CD14-positive monocyte (primary cell): Measurements from ENCODE around the gene SULT1A3. TPM values are rescaled to one million over a fixed set of nuclear protein-coding genes. Genes with fewer than 3 reads are reported as not detected.
"Not testable (repeated sequence)": the region's sequence is repeated elsewhere in the genome, so short reads cannot be mapped to it uniquely, and the experiment has no call there.

Experiments used
- DNase-seq, 3 donors: peaks; one replicate each; pipeline ENCODE4 v3.0.0-alpha.2; 2011 to 2022
- H2AFZ ChIP-seq: 2 replicates; pipeline ENCODE4 v1.6.0; 2012; ENCODE audit warnings: mild to moderate bottlenecking, low read depth, low read length, inconsistent platforms; ENCODE audit not compliant: insufficient read depth, poor library complexity, severe bottlenecking
- H3K27ac ChIP-seq, 2 donors: 1 replicate in 1 of 2; 2 replicates in 1 of 2; pipeline ENCODE4 v1.5.1; 2012 to 2013; ENCODE audit warnings: low read length in 2 of 2, control low read depth in 1 of 2, inconsistent platforms in 1 of 2, low read depth in 1 of 2, mild to moderate bottlenecking in 1 of 2
- H3K27me3 ChIP-seq, 2 donors: one replicate each; pipeline versions ENCODE4 v1.6.0 to v1.6.1; 2011 to 2013; ENCODE audit warnings: low read length in 2 of 2; ENCODE audit not compliant: control insufficient read depth in 2 of 2, insufficient read depth in 2 of 2
- H3K36me3 ChIP-seq, 2 donors: replicated peaks in 1 of 2; 1 replicate in 1 of 2; 2 replicates in 1 of 2; pipeline versions ENCODE4 v1.5.1 to v1.6.1; 2012 to 2013; ENCODE audit warnings: low read length in 2 of 2, control low read depth in 1 of 2, inconsistent platforms in 1 of 2, mild to moderate bottlenecking in 1 of 2; ENCODE audit not compliant: insufficient read depth in 2 of 2, control insufficient read depth in 1 of 2
- H3K4me1 ChIP-seq, 2 donors: 1 replicate in 1 of 2; 2 replicates in 1 of 2; pipeline versions ENCODE4 v1.5.1 to v1.6.1; 2012 to 2013; ENCODE audit warnings: low read length in 2 of 2, control low read depth in 1 of 2, inconsistent platforms in 1 of 2, mild to moderate bottlenecking in 1 of 2, moderate library complexity in 1 of 2; ENCODE audit not compliant: insufficient read depth in 2 of 2, control insufficient read depth in 1 of 2
- H3K4me2 ChIP-seq: replicated peaks from 2 replicates; pipeline ENCODE3; 2012; ENCODE audit warnings: low read length, moderate library complexity, mild to moderate bottlenecking; ENCODE audit not compliant: poor library complexity, severe bottlenecking; ENCODE audit errors: extremely low read depth
- H3K4me3 ChIP-seq, 3 experiments: fragments of 200-600 bp in 1 of 3; sonication (generic) in 1 of 3; replicated peaks in 1 of 3; 1 replicate in 2 of 3; 2 replicates in 1 of 3; pipeline ENCODE4 v1.5.1; 2011 to 2013; ENCODE audit warnings: low read length in 3 of 3, mild to moderate bottlenecking in 3 of 3, control low read depth in 2 of 3, low read depth in 2 of 3, inconsistent platforms in 1 of 3, moderate library complexity in 1 of 3
- H3K79me2 ChIP-seq: 2 replicates; pipeline ENCODE4 v1.6.0; 2012; ENCODE audit warnings: mild to moderate bottlenecking, control low read depth, inconsistent platforms, low read length, moderate library complexity; ENCODE audit not compliant: insufficient read depth
- H3K9ac ChIP-seq: 2 replicates; pipeline ENCODE4 v1.6.0; 2017; ENCODE audit warnings: low read length, mild to moderate bottlenecking; ENCODE audit not compliant: insufficient read depth, poor library complexity, severe bottlenecking
- H3K9me3 ChIP-seq, 2 donors: replicated peaks in 1 of 2; 1 replicate in 1 of 2; 2 replicates in 1 of 2; pipeline versions ENCODE4 v1.5.1 to v1.6.1; 2012 to 2013; ENCODE audit warnings: low read length in 2 of 2, control low read depth in 1 of 2; ENCODE audit not compliant: control insufficient read depth in 1 of 2, insufficient read depth in 1 of 2
- H4K20me1 ChIP-seq: 2 replicates; pipeline ENCODE4 v1.6.0; 2012; ENCODE audit warnings: mild to moderate bottlenecking, low read length, control low read depth, moderate library complexity; ENCODE audit not compliant: insufficient read depth
- H3K27ac Mint-ChIP-seq, 7 donors: one replicate each; pipeline ENCODE4 v1.8.0; 2020; ENCODE audit warnings: mild to moderate bottlenecking in 7 of 7, mixed read lengths in 7 of 7, moderate library complexity in 6 of 7, inconsistent platforms in 2 of 7
- H3K27me3 Mint-ChIP-seq, 3 donors: one replicate each; pipeline ENCODE4 v1.8.0; 2021 to 2022; ENCODE audit warnings: low read depth in 3 of 3, mild to moderate bottlenecking in 3 of 3, mixed read lengths in 3 of 3, moderate library complexity in 3 of 3, inconsistent platforms in 1 of 3
- H3K36me3 Mint-ChIP-seq, 2 donors: one replicate each; pipeline ENCODE4 v1.8.0; 2020; ENCODE audit warnings: mixed read lengths in 2 of 2, inconsistent platforms in 1 of 2, mild to moderate bottlenecking in 1 of 2
- H3K4me1 Mint-ChIP-seq: one replicate; pipeline ENCODE4 v1.8.0; 2020; ENCODE audit warnings: mild to moderate bottlenecking, mixed read lengths
- H3K4me3 Mint-ChIP-seq, 2 donors: one replicate each; pipeline ENCODE4 v1.8.0; 2020; ENCODE audit warnings: mild to moderate bottlenecking in 2 of 2, mixed read lengths in 2 of 2, moderate library complexity in 1 of 2
- H3K9me3 Mint-ChIP-seq, 7 donors: one replicate each; pipeline ENCODE4 v1.8.0; 2020 to 2022; ENCODE audit warnings: mixed read lengths in 7 of 7, mild to moderate bottlenecking in 6 of 7, moderate library complexity in 6 of 7, inconsistent platforms in 2 of 7
- CTCF ChIP-seq: fragments of 200-600 bp; IDR thresholded peaks from one replicate; pipeline ENCODE4 v1.8.0; 2022; ENCODE audit warnings: antibody characterized with exemption, mild to moderate bottlenecking
- WGBS: methylation state at CpG from one replicate; pipeline ENCODE4 v1.1.5; 2013; ENCODE audit warnings: missing lambda C conversion rate; ENCODE audit not compliant: insufficient coverage; 5-methylcytosine and 5-hydroxymethylcytosine counted together
- intact Hi-C, 2 donors: fragments of 100-400 bp; cut with micrococcal nuclease; formaldehyde crosslinking; loops; one replicate each; pipeline versions ENCODE4 v1.15.0 to v1.15.1; 2023
- polyA plus RNA-seq, 3 donors: library from polyadenylated mRNA; depleted of rRNA in 1 of 3; unstranded in 2 of 3; stranded (reverse) in 1 of 3; fragments of 300-500 nt in 2 of 3; fragments of >200 nt in 1 of 3; fragmentation: Illumina TruSeq in 2 of 3; gene quantifications; 1 replicate in 2 of 3; 2 replicates in 1 of 3; pipeline ENCODE4 v1.2.3, GENCODE V29; 2012 to 2021

Gene SULT1A3
- polyA plus RNA-seq, 3 donors, result 20.9 to 29.9 (median 28.3) TPM

DNA sequence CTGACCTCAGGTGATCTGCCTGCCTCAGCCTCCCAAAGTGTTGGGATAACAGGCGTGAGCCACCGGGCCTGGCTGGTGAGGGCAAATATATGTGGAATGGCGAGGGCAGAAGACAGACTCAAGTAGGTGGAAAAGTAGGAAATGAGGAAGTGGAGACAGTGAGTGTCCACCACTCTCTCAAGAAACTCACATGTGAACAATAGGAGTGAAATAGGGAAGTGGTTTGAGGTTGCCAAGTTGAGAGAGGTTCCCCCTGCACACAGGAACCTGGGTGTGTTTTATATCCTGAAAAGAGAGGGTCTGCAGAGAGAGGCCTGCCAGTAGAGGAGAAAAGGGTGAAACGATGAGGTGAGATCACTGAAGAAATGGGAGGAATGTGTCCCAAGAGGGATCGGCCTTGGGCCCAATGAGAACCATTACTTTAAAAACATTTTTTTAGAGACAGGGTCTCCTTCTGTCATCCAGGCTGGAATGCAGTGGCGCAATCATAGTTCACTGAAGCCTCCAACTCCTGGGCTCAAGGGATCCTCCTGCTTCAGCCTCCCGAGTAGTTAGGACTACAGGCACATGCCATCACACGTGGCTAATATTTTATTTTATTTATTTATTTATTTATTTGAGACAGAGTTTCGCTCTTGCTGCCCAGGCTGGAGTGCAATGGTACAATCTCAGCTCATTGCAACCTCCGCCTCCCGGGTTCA, 32.7 kb upstream of the SULT1A3 start:
- peaks cover 43 to 46% of the 10 kb centered on the region in 2 donors for H3K4me1 ChIP-seq
- intact Hi-C loops, result no loop called here
- WGBS, result 0% methylated on average over 2 of the region's 11 CpGs
- peaks cover 0 to 2% (median 0%) of the 10 kb centered on the region in 7 donors for H3K9me3 Mint-ChIP-seq
- H3K36me3 Mint-ChIP-seq, result no peaks in the 10 kb centered on the region
- no peak for TF ChIP-seq CTCF
- peak overlapping the region; percentile 49 to 56 for H3K27ac ChIP-seq
- H2AFZ ChIP-seq, result no peak overlapping the region
- H3K27me3 Mint-ChIP-seq, result peaks cover 0 to 2% (median 1%) of the 10 kb centered on the region in 3 donors
- peak; percentile 85 to 94 (median 92) for DNase-seq
- no peaks in the 10 kb centered on the region for H3K27me3 ChIP-seq
- H3K4me3 ChIP-seq, result peak overlapping the region in 1 of 3 experiments; percentile 40
- no peaks in the 10 kb centered on the region for H4K20me1 ChIP-seq
- peak overlapping the region; percentile 77 to 95 (median 89) for H3K27ac Mint-ChIP-seq
- no peak overlapping the region for H3K9ac ChIP-seq
- H3K4me2 ChIP-seq, result peak overlapping the region; percentile 36
- peak overlapping the region; percentile 6 to 79 for H3K4me3 Mint-ChIP-seq
- H3K4me1 Mint-ChIP-seq, result peaks cover 42% of the 10 kb centered on the region
- no peaks in the 10 kb centered on the region for H3K36me3 ChIP-seq
- H3K79me2 ChIP-seq, result no peaks in the 10 kb centered on the region
- no peaks in the 10 kb centered on the region for H3K9me3 ChIP-seq

GRCh38 chr16:30168746-30169145, 30.3 kb upstream of the SULT1A3 start:
- H3K79me2 ChIP-seq, H3K9ac ChIP-seq, H3K9me3 Mint-ChIP-seq, H3K4me3 ChIP-seq, H4K20me1 ChIP-seq, H3K4me2 ChIP-seq, H3K27me3 Mint-ChIP-seq, H3K36me3 Mint-ChIP-seq, DNase-seq, H3K36me3 ChIP-seq, H3K4me3 Mint-ChIP-seq, H3K27ac Mint-ChIP-seq, H2AFZ ChIP-seq, H3K27me3 ChIP-seq, H3K27ac ChIP-seq, H3K9me3 ChIP-seq, intact Hi-C loops: not testable (repeated sequence)
- peaks cover 43 to 47% of the 10 kb centered on the region in 2 donors for H3K4me1 ChIP-seq
- WGBS, result no CpG with 5 or more reads among the region's 29 CpGs
- peaks cover 42% of the 10 kb centered on the region for H3K4me1 Mint-ChIP-seq

GRCh38 chr16:30169416-30169815, 29.6 kb upstream of the SULT1A3 start:
- DNase-seq, result not testable (repeated sequence)

DNA sequence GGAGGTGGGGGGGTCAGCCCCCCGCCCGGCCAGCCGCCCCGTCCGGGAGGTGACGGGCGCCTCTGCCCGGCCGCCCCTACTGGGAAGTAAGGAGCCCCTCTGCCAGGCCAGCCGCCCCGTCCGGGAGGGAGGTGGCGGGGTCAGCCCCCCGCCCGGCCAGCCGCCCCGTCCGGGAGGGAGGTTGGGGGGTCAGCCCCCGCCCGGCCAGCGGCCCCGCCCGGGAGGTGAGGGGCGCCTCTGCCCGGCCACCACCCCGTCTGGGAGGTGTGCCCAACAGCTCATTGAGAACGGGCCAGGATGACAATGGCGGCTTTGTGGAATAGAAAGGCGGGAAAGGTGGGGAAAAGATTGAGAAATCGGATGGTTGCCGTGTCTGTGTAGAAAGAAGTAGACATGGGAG, 28.9 kb upstream of the SULT1A3 start:
- H2AFZ ChIP-seq, H3K4me2 ChIP-seq, H3K27me3 ChIP-seq, H3K9me3 Mint-ChIP-seq, H3K36me3 Mint-ChIP-seq, H3K4me3 Mint-ChIP-seq, intact Hi-C loops, H4K20me1 ChIP-seq, H3K27me3 Mint-ChIP-seq, H3K9me3 ChIP-seq, H3K9ac ChIP-seq, H3K27ac Mint-ChIP-seq, H3K27ac ChIP-seq, H3K79me2 ChIP-seq, H3K36me3 ChIP-seq, H3K4me3 ChIP-seq, DNase-seq: not testable (repeated sequence)
- peaks cover 36 to 38% of the 10 kb centered on the region in 2 donors for H3K4me1 ChIP-seq
- WGBS, result no CpG with 5 or more reads among the region's 31 CpGs
- peaks cover 33% of the 10 kb centered on the region for H3K4me1 Mint-ChIP-seq

More at GRCh38 chr16:30169416-30169815, 29.6 kb upstream of the SULT1A3 start:
- H3K36me3 Mint-ChIP-seq, H3K9ac ChIP-seq, H3K9me3 ChIP-seq, intact Hi-C loops, H3K27ac ChIP-seq, H4K20me1 ChIP-seq, H3K9me3 Mint-ChIP-seq, H3K27me3 Mint-ChIP-seq, H3K4me3 ChIP-seq, H3K27me3 ChIP-seq, H3K79me2 ChIP-seq, H3K4me2 ChIP-seq, H3K4me3 Mint-ChIP-seq, H2AFZ ChIP-seq, H3K36me3 ChIP-seq, H3K27ac Mint-ChIP-seq: not testable (repeated sequence)
- H3K4me1 ChIP-seq, result peaks cover 42 to 45% of the 10 kb centered on the region in 2 donors
- peaks cover 41% of the 10 kb centered on the region for H3K4me1 Mint-ChIP-seq
- WGBS, result 95% methylated on average over 12 of the region's 38 CpGs
